Smooth muscle cell (in vitro differentiated cells): ENCODE results near the gene DDX51. TPM values are rescaled to one million over a fixed set of nuclear protein-coding genes. Genes with fewer than 3 reads are reported as not detected.

Source experiments
- DNase-seq: peaks from one replicate; lab custom pipeline; 2025; ENCODE audit not compliant: unreplicated experiment; lab: John Stamatoyannopoulos, UW
- H2AFZ ChIP-seq: fragments of 200-600 bp; sonication (generic); 2 replicates; pipeline ENCODE4 v1.6.0; 2016; ENCODE audit warnings: antibody characterized with exemption, low read depth, mild to moderate bottlenecking
- H3F3A ChIP-seq: fragments of 200-600 bp; sonication (generic); 2 replicates; pipeline ENCODE4 v1.6.0; 2017; ENCODE audit warnings: antibody characterized with exemption, low read depth
- H3K27ac ChIP-seq: fragments of 200-600 bp; sonication (generic); 2 replicates; pipeline ENCODE4 v1.5.1; 2016; ENCODE audit warnings: low read depth, mild to moderate bottlenecking
- H3K27me3 ChIP-seq: fragments of 200-600 bp; sonication (generic); 2 replicates; pipeline ENCODE4 v1.6.1; 2016; ENCODE audit warnings: low read depth, mild to moderate bottlenecking
- H3K36me3 ChIP-seq: fragments of 200-600 bp; sonication (generic); 2 replicates; pipeline ENCODE4 v1.5.1; 2016; ENCODE audit warnings: low read depth
- H3K4me1 ChIP-seq: fragments of 200-600 bp; sonication (generic); 2 replicates; pipeline ENCODE4 v1.5.1; 2016; ENCODE audit warnings: low read depth
- H3K4me2 ChIP-seq: fragments of 200-600 bp; sonication (generic); 2 replicates; pipeline ENCODE4 v1.6.0; 2016; ENCODE audit warnings: mild to moderate bottlenecking
- H3K4me3 ChIP-seq: fragments of 200-600 bp; sonication (generic); 2 replicates; pipeline ENCODE4 v1.5.1; 2016; ENCODE audit warnings: mild to moderate bottlenecking
- H3K79me2 ChIP-seq: fragments of 200-600 bp; sonication (generic); 2 replicates; pipeline ENCODE4 v1.6.0; 2016; ENCODE audit warnings: low read depth, mild to moderate bottlenecking
- H3K9ac ChIP-seq: fragments of 200-600 bp; sonication (generic); 2 replicates; pipeline ENCODE4 v1.6.0; 2016; ENCODE audit warnings: low read depth
- H3K9me3 ChIP-seq: fragments of 200-600 bp; sonication (generic); replicated peaks from 2 replicates; pipeline ENCODE4 v1.5.1; 2016; ENCODE audit warnings: low read depth
- H4K20me1 ChIP-seq: fragments of 200-600 bp; sonication (generic); 2 replicates; pipeline ENCODE4 v1.6.0; 2016; ENCODE audit warnings: low read depth
- WGBS: methylation state at CpG from one replicate; pipeline ENCODE4 v1.1.7; 2016; ENCODE audit warnings: low lambda C conversion rate; 5-methylcytosine and 5-hydroxymethylcytosine counted together
- polyA plus RNA-seq: library from polyadenylated mRNA; unstranded; fragments of >200 nt; fragmentation: Nextera tagmentation; extraction: Ambion mirVana; gene quantifications from 2 replicates; pipeline ENCODE4 v1.2.1, GENCODE V29; 2016
- total RNA-seq: library from RNA; depleted of rRNA; stranded (reverse); fragments of >200 nt; gene quantifications from 2 replicates; pipeline ENCODE4 v1.2.3, GENCODE V29; 2014
- TF ChIP-seq, protein P1 (sequence below): fragments of 200-600 bp; sonication (generic); IDR thresholded peaks from 2 replicates; pipeline ENCODE4 v1.5.1; 2017; ENCODE audit warnings: borderline replicate concordance, mild to moderate bottlenecking, antibody characterized with exemption; ENCODE audit not compliant: insufficient read depth, poor library complexity, severe bottlenecking

The DDX51 gene
- total and polyA plus RNA-seq, 2 experiments from 2014 or later = 1.6 to 12.5 TPM

DNA sequence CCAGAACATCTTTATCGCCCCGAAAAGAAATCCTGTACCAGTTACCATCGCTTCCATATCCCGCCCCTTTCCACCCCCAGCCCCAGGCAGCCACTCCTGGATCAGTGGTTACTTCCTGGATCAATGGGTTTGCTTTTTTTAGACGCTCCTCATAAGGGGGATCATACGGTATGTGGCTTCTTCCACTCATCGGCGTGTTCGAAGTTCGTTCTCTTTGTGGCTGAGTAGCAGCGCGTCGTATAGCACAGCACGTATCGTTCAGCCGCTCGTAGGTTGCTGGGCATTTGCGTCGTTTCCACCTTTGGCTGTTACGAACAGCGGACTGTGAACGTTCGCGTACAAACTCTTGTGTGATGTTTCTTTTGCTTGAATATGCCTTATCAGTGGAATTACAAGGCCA is 2.0 kb upstream of the DDX51 start:
- Histone ChIP-seq H3K9ac (no peak overlapping the region), H2AFZ (no peak overlapping the region), H3K9me3 (no peaks in the 10 kb centered on the region), H3K79me2 (peaks cover 13% of the 10 kb centered on the region), H3K27ac (no peak overlapping the region), H3K27me3 (no peaks in the 10 kb centered on the region), H3K4me2 (no peak overlapping the region), H3K4me1 (peaks cover 11% of the 10 kb centered on the region), H3K36me3 (no peaks in the 10 kb centered on the region), H3F3A (no peaks in the 10 kb centered on the region), H4K20me1 (peaks cover 6% of the 10 kb centered on the region), H3K4me3 (no peak overlapping the region)
- WGBS = 97% methylated on average over 24 of the region's 24 CpGs
- DNase-seq = no peak
- TF ChIP-seq, protein P1, sequence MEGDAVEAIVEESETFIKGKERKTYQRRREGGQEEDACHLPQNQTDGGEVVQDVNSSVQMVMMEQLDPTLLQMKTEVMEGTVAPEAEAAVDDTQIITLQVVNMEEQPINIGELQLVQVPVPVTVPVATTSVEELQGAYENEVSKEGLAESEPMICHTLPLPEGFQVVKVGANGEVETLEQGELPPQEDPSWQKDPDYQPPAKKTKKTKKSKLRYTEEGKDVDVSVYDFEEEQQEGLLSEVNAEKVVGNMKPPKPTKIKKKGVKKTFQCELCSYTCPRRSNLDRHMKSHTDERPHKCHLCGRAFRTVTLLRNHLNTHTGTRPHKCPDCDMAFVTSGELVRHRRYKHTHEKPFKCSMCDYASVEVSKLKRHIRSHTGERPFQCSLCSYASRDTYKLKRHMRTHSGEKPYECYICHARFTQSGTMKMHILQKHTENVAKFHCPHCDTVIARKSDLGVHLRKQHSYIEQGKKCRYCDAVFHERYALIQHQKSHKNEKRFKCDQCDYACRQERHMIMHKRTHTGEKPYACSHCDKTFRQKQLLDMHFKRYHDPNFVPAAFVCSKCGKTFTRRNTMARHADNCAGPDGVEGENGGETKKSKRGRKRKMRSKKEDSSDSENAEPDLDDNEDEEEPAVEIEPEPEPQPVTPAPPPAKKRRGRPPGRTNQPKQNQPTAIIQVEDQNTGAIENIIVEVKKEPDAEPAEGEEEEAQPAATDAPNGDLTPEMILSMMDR = no peak

DNA sequence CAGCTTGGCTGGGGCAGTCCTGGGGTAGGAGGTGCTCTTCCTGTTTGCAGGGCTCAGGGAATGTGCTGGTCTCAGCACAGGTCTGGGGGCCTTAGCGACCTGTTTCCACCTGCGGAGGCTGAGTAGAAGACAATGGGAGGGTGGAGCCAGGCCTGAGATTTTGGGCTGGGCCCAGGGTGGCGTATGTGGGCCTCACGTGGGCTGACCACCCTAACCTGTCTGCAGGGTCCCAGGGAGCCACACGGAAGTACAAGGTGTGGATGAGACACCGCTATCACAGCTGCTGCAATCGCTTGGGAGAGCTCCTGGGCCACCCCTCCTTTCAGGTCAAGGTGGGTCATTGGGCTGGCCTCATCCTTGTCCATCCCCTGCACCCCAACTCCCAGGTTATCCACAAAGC is 1.2 kb upstream of the DDX51 start:
- no peaks in the 10 kb centered on the region for H3K36me3 ChIP-seq
- DNase-seq = no peak
- H2AFZ ChIP-seq = no peak overlapping the region
- peak overlapping the region; percentile 98 for H3K9ac ChIP-seq
- H3K27me3 ChIP-seq = no peaks in the 10 kb centered on the region
- H3K9me3 ChIP-seq = no peaks in the 10 kb centered on the region
- WGBS = 90% methylated on average over 7 of the region's 7 CpGs
- TF ChIP-seq, protein P1 = no peak
- H3K4me1 ChIP-seq = peaks cover 11% of the 10 kb centered on the region
- H3K4me2 ChIP-seq = peak overlapping the region; percentile 100
- no peaks in the 10 kb centered on the region for H3F3A ChIP-seq
- peak overlapping the region; percentile 100 for H3K4me3 ChIP-seq
- no peak overlapping the region for H3K27ac ChIP-seq
- peaks cover 6% of the 10 kb centered on the region for H4K20me1 ChIP-seq
- peaks cover 13% of the 10 kb centered on the region for H3K79me2 ChIP-seq

DNA sequence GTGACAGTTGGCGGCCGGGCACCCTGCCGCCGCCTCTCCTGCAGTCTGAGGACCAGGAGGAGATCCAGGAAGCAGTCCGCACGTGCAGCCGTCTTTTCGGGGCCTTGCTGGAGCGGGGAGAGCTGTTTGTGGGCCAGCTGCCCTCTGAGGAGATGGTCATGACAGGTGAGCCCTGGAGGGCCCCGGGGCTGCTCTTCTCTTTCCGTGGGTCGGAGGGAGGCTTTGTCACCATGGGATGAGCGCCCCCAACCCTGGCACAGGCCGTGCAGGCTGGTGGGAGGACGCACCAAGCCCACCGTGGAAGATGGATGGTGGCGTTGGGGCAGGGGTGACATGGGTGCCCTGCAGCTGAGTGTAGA is 670 bp upstream of the DDX51 start:
- no peaks in the 10 kb centered on the region for H3K27me3 ChIP-seq
- H3K27ac ChIP-seq = peak overlapping the region; percentile 59
- no peaks in the 10 kb centered on the region for H3F3A ChIP-seq
- DNase-seq = no peak
- H3K36me3 ChIP-seq = no peaks in the 10 kb centered on the region
- peaks cover 11% of the 10 kb centered on the region for H3K4me1 ChIP-seq
- no peaks in the 10 kb centered on the region for H3K9me3 ChIP-seq
- TF ChIP-seq, protein P1 = no peak
- peak overlapping the region; percentile 100 for H3K4me2 ChIP-seq
- peaks cover 13% of the 10 kb centered on the region for H3K79me2 ChIP-seq
- H3K9ac ChIP-seq = peak overlapping the region; percentile 98
- WGBS = 12% methylated on average over 13 of the region's 17 CpGs
- peak overlapping the region; percentile 89 for H2AFZ ChIP-seq
- peaks cover 6% of the 10 kb centered on the region for H4K20me1 ChIP-seq
- peak overlapping the region; percentile 100 for H3K4me3 ChIP-seq

DNA sequence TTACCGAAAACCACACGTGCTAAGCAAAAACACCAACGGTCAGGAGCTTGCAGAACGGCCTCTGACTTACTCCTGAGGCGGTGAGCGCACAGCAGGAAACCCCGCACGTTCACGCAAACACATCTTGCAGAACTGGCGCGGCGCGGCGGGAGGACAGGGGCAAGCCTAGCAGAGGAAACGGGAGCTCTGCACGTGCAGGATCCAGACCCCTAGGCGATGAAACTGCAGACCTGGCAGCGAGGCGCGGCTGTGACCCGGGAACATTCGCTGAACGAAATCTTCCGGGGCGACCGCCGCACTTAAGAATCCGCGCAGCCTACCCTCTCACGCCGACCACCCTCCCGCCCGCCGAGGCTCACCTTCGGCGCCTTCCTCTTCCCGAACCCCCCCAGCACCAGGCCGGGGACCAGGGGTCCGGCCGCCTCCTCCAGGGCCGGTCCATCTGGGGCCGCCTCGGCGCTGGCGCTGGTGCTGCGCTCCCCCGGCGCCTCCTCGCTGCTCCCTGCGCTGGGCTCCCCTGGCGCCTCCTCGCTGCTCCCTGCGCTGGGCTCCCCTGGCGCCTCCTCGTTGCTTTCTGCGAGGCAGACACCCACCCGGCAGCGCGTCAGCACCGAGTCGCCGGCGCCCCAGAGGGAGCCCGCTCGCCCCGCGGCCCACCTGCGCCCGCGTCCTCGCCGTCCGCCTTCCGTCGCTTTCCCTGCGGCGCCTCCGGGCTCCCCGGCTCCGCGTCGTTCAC is 615 bp downstream of the DDX51 start:
- Histone ChIP-seq H3K27ac (no peak overlapping the region), H3K79me2 (peaks cover 13% of the 10 kb centered on the region), H3K36me3 (no peaks in the 10 kb centered on the region), H3K9ac (peak overlapping the region; percentile 83), H2AFZ (no peak overlapping the region), H3K4me1 (peaks cover 11% of the 10 kb centered on the region), H3K27me3 (no peaks in the 10 kb centered on the region), H3K9me3 (no peaks in the 10 kb centered on the region), H3F3A (no peaks in the 10 kb centered on the region), H3K4me2 (peak overlapping the region; percentile 99), H4K20me1 (peaks cover 6% of the 10 kb centered on the region), H3K4me3 (peak overlapping the region; percentile 100)
- no peak for DNase-seq
- TF ChIP-seq, protein P1 = no peak
- 7% methylated on average over 62 of the region's 82 CpGs for WGBS
